A549 (cell line): Measurements from ENCODE around the gene PRRC2B.
A peak's percentile ranks its signal among the peaks of the same experiment; 100 is the strongest.

Source experiments
- CTCF ChIP-seq: fragments of >200 bp; sonication (Bioruptor Twin); formaldehyde crosslinking; IDR thresholded peaks from 3 replicates; pipeline ENCODE4 v1.5.1; 2016
- KDM1A ChIP-seq: fragments of 200-600 bp; sonication (generic); IDR thresholded peaks from 2 replicates; pipeline ENCODE4 v1.6.1; 2016; ENCODE audit warnings: low read depth, mild to moderate bottlenecking
- POLR2A ChIP-seq: IDR thresholded peaks from 2 replicates; pipeline ENCODE4 v1.6.1; 2012; ENCODE audit warnings: mild to moderate bottlenecking, low read length
- RAD21 ChIP-seq, 2 experiments: fragments of >200 bp in 1 of 2; sonication (Bioruptor Twin) in 1 of 2; formaldehyde crosslinking in 1 of 2; IDR thresholded peaks in 1 of 2; conservative IDR thresholded peaks in 1 of 2; 2 replicates in 1 of 2; 3 replicates in 1 of 2; pipeline ENCODE4 v1.6.1; 2012 to 2018; ENCODE audit warnings: inconsistent platforms in 1 of 2

GRCh38 chr9:131349881-131350563 lies 43.9 kb upstream of the PRRC2B start:
- TF ChIP-seq POLR2A (no peak), KDM1A (no peak), RAD21 (conservative IDR thresholded peaks at IDR 0.05 in 1 of 2, IDR thresholded peaks at IDR 0.05 in 1 of 2) (peak; percentile 91 to 92), CTCF (peak; percentile 84)
